A549 (cell line): ENCODE data around the gene ALG2.

ENCODE experiments used
- CBX2 ChIP-seq: fragments of 200-600 bp; sonication (generic); IDR thresholded peaks from 2 replicates; pipeline ENCODE4 v1.6.1; 2016; ENCODE audit warnings: low read depth, mild to moderate bottlenecking, borderline replicate concordance
- CEBPB ChIP-seq, 2 experiments: fragments of >200 bp in 1 of 2; sonication (Bioruptor Twin) in 1 of 2; formaldehyde crosslinking in 1 of 2; IDR thresholded peaks; 2 replicates each; pipeline ENCODE4 v1.6.1; 2012 to 2016
- ELK1 ChIP-seq: fragments of 150-350 bp; IDR thresholded peaks from 2 replicates; pipeline ENCODE4 v1.6.1; 2014; ENCODE audit warnings: low read depth, mild to moderate bottlenecking, low read length
- EP300 ChIP-seq, 2 experiments: fragments of >200 bp; sonication (Bioruptor Twin); formaldehyde crosslinking; IDR thresholded peaks; 2 replicates in 1 of 2; 3 replicates in 1 of 2; pipeline ENCODE4 v1.6.1; 2016 to 2017
- JUN ChIP-seq, 2 experiments: fragments of >200 bp; sonication (Bioruptor Twin); formaldehyde crosslinking; IDR thresholded peaks; 2 replicates in 1 of 2; 3 replicates in 1 of 2; pipeline ENCODE4 v1.6.1; 2016 to 2017
- KDM1A ChIP-seq: fragments of 200-600 bp; sonication (generic); IDR thresholded peaks from 2 replicates; pipeline ENCODE4 v1.6.1; 2016; ENCODE audit warnings: low read depth, mild to moderate bottlenecking
- MAX ChIP-seq: IDR thresholded peaks from 2 replicates; pipeline ENCODE4 v1.6.1; 2012
- POLR2A ChIP-seq: IDR thresholded peaks from 2 replicates; pipeline ENCODE4 v1.6.1; 2012; ENCODE audit warnings: mild to moderate bottlenecking, low read length
- USF2 ChIP-seq: fragments of 450-650 bp; IDR thresholded peaks from 2 replicates; pipeline ENCODE4 v1.6.1; 2014; ENCODE audit warnings: antibody characterized with exemption
- ZC3H11A ChIP-seq: fragments of 450-650 bp; IDR thresholded peaks from 2 replicates; pipeline ENCODE4 v1.6.1; 2014; ENCODE audit warnings: antibody characterized with exemption, mild to moderate bottlenecking
- ZFP36 ChIP-seq: fragments of 450-650 bp; IDR thresholded peaks from 2 replicates; pipeline ENCODE4 v1.6.1; 2014; ENCODE audit warnings: borderline replicate concordance; ENCODE audit not compliant: partially characterized antibody
- TF ChIP-seq, protein P1 (sequence below): fragments of >200 bp; sonication (Bioruptor Twin); formaldehyde crosslinking; IDR thresholded peaks from 3 replicates; pipeline ENCODE4 v1.5.1; 2016
- TF ChIP-seq, protein P2 (sequence below): fragments of 250-450 bp; sonication (Bioruptor Pico); IDR thresholded peaks from 2 replicates; pipeline ENCODE4 v1.5.0; 2021; ENCODE audit warnings: mild to moderate bottlenecking, moderate library complexity, borderline replicate concordance
- TF ChIP-seq, protein P3 (sequence below): fragments of 200-600 bp; sonication (generic); IDR thresholded peaks from 2 replicates; pipeline ENCODE4 v1.6.1; 2016; ENCODE audit warnings: antibody characterized with exemption, mild to moderate bottlenecking, moderate library complexity

DNA sequence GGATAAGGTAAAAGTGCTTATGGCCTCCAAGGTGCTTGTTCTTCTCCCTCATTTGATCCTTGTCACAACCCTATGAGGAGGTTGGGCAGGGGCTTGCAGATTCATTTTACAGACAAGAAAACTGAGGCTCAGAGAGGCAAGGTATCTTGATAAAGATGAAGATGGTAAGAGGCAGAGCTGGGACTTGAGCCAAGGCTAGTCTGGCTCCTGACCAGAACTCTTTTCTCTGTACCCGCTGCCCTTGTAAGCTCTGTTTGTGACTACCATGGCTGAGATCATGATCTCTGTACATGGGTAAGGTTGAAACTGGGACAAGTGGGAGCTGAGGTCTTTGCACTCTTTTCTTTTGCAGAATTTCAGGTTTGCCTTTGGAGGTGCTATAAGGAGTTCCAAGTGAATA is 33.9 kb upstream of the ALG2 start:
- no peak for TF ChIP-seq CEBPB (IDR thresholded peaks at IDR 0.05)
- TF ChIP-seq, protein P1, sequence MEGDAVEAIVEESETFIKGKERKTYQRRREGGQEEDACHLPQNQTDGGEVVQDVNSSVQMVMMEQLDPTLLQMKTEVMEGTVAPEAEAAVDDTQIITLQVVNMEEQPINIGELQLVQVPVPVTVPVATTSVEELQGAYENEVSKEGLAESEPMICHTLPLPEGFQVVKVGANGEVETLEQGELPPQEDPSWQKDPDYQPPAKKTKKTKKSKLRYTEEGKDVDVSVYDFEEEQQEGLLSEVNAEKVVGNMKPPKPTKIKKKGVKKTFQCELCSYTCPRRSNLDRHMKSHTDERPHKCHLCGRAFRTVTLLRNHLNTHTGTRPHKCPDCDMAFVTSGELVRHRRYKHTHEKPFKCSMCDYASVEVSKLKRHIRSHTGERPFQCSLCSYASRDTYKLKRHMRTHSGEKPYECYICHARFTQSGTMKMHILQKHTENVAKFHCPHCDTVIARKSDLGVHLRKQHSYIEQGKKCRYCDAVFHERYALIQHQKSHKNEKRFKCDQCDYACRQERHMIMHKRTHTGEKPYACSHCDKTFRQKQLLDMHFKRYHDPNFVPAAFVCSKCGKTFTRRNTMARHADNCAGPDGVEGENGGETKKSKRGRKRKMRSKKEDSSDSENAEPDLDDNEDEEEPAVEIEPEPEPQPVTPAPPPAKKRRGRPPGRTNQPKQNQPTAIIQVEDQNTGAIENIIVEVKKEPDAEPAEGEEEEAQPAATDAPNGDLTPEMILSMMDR, result no peak
- TF ChIP-seq ELK1, result no peak
- no peak for TF ChIP-seq EP300 (IDR thresholded peaks at IDR 0.05)
- TF ChIP-seq ZC3H11A, result no peak
- no peak for TF ChIP-seq POLR2A
- TF ChIP-seq, protein P2, sequence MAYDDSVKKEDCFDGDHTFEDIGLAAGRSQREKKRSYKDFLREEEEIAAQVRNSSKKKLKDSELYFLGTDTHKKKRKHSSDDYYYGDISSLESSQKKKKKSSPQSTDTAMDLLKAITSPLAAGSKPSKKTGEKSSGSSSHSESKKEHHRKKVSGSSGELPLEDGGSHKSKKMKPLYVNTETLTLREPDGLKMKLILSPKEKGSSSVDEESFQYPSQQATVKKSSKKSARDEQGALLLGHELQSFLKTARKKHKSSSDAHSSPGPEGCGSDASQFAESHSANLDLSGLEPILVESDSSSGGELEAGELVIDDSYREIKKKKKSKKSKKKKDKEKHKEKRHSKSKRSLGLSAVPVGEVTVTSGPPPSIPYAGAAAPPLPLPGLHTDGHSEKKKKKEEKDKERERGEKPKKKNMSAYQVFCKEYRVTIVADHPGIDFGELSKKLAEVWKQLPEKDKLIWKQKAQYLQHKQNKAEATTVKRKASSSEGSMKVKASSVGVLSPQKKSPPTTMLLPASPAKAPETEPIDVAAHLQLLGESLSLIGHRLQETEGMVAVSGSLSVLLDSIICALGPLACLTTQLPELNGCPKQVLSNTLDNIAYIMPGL, result no peak
- TF ChIP-seq MAX, result no peak
- no peak for TF ChIP-seq USF2
- no peak for TF ChIP-seq JUN (IDR thresholded peaks at IDR 0.05)
- TF ChIP-seq, protein P3, sequence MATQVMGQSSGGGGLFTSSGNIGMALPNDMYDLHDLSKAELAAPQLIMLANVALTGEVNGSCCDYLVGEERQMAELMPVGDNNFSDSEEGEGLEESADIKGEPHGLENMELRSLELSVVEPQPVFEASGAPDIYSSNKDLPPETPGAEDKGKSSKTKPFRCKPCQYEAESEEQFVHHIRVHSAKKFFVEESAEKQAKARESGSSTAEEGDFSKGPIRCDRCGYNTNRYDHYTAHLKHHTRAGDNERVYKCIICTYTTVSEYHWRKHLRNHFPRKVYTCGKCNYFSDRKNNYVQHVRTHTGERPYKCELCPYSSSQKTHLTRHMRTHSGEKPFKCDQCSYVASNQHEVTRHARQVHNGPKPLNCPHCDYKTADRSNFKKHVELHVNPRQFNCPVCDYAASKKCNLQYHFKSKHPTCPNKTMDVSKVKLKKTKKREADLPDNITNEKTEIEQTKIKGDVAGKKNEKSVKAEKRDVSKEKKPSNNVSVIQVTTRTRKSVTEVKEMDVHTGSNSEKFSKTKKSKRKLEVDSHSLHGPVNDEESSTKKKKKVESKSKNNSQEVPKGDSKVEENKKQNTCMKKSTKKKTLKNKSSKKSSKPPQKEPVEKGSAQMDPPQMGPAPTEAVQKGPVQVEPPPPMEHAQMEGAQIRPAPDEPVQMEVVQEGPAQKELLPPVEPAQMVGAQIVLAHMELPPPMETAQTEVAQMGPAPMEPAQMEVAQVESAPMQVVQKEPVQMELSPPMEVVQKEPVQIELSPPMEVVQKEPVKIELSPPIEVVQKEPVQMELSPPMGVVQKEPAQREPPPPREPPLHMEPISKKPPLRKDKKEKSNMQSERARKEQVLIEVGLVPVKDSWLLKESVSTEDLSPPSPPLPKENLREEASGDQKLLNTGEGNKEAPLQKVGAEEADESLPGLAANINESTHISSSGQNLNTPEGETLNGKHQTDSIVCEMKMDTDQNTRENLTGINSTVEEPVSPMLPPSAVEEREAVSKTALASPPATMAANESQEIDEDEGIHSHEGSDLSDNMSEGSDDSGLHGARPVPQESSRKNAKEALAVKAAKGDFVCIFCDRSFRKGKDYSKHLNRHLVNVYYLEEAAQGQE, result no peak
- TF ChIP-seq KDM1A, result no peak
- no peak for TF ChIP-seq ZFP36
- no peak for TF ChIP-seq CBX2
